Transverse colon (tissue), 4 donors: ENCODE data around the gene SRPK2. TPM values are rescaled to one million over a fixed set of nuclear protein-coding genes. Genes with fewer than 3 reads are reported as not detected.
"Not testable (repeated sequence)": the region's sequence is repeated elsewhere in the genome, so short reads cannot be mapped to it uniquely, and the experiment has no call there.

ENCODE experiments used
- DNase-seq: peaks from one replicate; pipeline ENCODE4 v3.0.0-alpha.2; 2019
- H3K27ac ChIP-seq, 4 donors: fragments of 200-600 bp; sonication (generic); 2 replicates each; pipeline ENCODE4 v1.5.1; 2016 to 2018; ENCODE audit warnings: inconsistent platforms in 4 of 4
- H3K27me3 ChIP-seq: fragments of 200-600 bp; sonication (generic); 2 replicates; pipeline ENCODE4 v1.5.1; 2017; ENCODE audit warnings: inconsistent platforms
- H3K36me3 ChIP-seq, 4 donors: fragments of 200-600 bp; sonication (generic); 2 replicates each; pipeline ENCODE4 v1.5.1; 2017 to 2019; ENCODE audit warnings: inconsistent platforms in 4 of 4
- H3K4me1 ChIP-seq, 4 donors: fragments of 200-600 bp; sonication (generic); 2 replicates each; pipeline ENCODE4 v1.5.1; 2017 to 2020; ENCODE audit warnings: inconsistent platforms in 4 of 4
- H3K4me3 ChIP-seq, 4 donors: fragments of 200-600 bp; sonication (generic); 1 replicate in 1 of 4; 2 replicates in 3 of 4; pipeline versions ENCODE4 v1.5.1 to v1.6.1; 2017 to 2019; ENCODE audit warnings: inconsistent platforms in 4 of 4
- H3K9me3 ChIP-seq, 2 donors: fragments of 200-600 bp; sonication (generic); 2 replicates each; pipeline ENCODE4 v1.5.1; 2017 to 2019; ENCODE audit warnings: inconsistent platforms in 2 of 2
- CTCF ChIP-seq, 5 experiments: fragments of 200-600 bp in 3 of 5; fragments of 450-650 bp in 2 of 5; sonication (generic) in 3 of 5; IDR thresholded peaks; 1 replicate in 2 of 5; 2 replicates in 3 of 5; pipeline ENCODE4 v1.5.1; 2016 to 2017; ENCODE audit warnings: antibody characterized with exemption in 5 of 5, inconsistent platforms in 3 of 5, mild to moderate bottlenecking in 2 of 5, moderate library complexity in 1 of 5
- EP300 ChIP-seq: sonication (generic); formaldehyde crosslinking; IDR thresholded peaks from one replicate; pipeline ENCODE4 v1.6.1; 2017; ENCODE audit warnings: antibody characterized with exemption, low read depth
- POLR2A ChIP-seq: fragments of 450-650 bp; IDR thresholded peaks from one replicate; pipeline ENCODE4 v1.6.1; 2016; ENCODE audit warnings: antibody characterized with exemption, mild to moderate bottlenecking, moderate library complexity
- POLR2AphosphoS5 ChIP-seq, 3 donors: sonication (generic); formaldehyde crosslinking; IDR thresholded peaks; one replicate each; pipeline ENCODE4 v1.6.1; 2016; ENCODE audit warnings: antibody characterized with exemption in 3 of 3
- WGBS, 2 donors: methylation state at CpG; one replicate each; pipeline ENCODE4 v1.1.5; 2018; ENCODE audit warnings: low coverage in 1 of 2; 5-methylcytosine and 5-hydroxymethylcytosine counted together
- in situ Hi-C, 4 donors: fragments of 200-750 bp; cut with MboI; loops; one replicate each; pipeline versions ENCODE4 v1.15.0 to v1.15.1; 2017; ENCODE audit warnings: low sequenced_read_pairs in 3 of 4, low pct_ligation_motif_present in 1 of 4, low pct_unique_long_range_greater_than_20kb in 1 of 4
- intact Hi-C: fragments of 100-400 bp; cut with DNase I; formaldehyde crosslinking; loops from one replicate; pipeline ENCODE4 v1.15.1; 2023; ENCODE audit warnings: low total_unique reads
- total RNA-seq, 4 donors: library from RNA; depleted of rRNA; stranded (reverse); fragments of >200 nt; gene quantifications; one replicate each; pipeline ENCODE4 v1.1.0, GENCODE V29; 2016

SRPK2 gene
- total RNA-seq, 4 donors from 2014 or later, result 18.3 to 93.1 (median 43.8) TPM

DNA sequence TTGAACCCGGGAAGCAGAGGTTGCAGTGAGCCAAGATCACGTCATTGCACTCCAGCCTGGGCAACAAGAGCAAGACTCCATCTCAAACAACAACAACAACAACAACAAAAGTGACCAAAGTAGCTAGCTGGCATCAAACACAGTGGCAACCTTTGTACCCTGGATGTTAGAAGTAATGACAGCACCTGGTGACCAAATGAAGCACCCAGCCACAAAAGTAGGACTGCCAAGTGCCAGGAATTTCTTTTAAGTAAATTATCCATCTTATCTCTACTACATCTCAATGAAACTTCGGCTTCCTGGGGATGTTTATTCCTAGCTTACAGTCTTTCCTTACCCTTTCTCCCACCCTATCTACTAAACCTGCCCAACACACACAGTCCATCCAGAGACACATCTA lies 18.8 kb downstream of the SRPK2 start:
- in situ Hi-C loops, result no loop called here
- H3K27me3 ChIP-seq, result no peaks in the 10 kb centered on the region
- 67% methylated on average over 3 of the region's 3 CpGs for WGBS, 2 donors
- H3K4me1 ChIP-seq, result peaks cover 0 to 7% (median 2%) of the 10 kb centered on the region in 4 donors
- no peaks in the 10 kb centered on the region for H3K36me3 ChIP-seq
- no peak for TF ChIP-seq POLR2A
- TF ChIP-seq POLR2AphosphoS5 (IDR thresholded peaks at IDR 0.05), result no peak
- no peak for TF ChIP-seq EP300
- no peak for TF ChIP-seq CTCF (IDR thresholded peaks at IDR 0.05)
- intact Hi-C loops, result no loop called here
- H3K27ac ChIP-seq, result no peak overlapping the region
- H3K9me3 ChIP-seq, result no peaks in the 10 kb centered on the region
- DNase-seq, result no peak
- no peak overlapping the region for H3K4me3 ChIP-seq

DNA sequence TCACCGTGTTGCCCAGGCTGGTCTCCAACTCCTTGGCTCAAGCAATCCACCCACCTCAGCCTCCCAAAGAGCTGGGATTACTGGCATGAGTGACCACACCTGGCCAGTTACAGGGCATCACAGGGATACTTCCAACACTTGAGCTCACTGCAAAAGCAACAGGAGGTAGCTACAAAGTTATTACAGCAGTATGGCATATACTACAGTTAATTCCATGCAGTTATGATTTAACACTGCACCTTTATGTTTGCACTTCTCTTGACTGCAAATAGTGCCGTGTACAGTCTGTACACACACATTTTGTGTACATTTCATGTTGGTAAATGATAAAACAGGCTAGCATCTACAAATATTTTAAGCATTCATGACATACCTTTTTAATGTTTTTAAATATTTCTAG lies 21.3 kb downstream of the SRPK2 start:
- no peak for TF ChIP-seq CTCF (IDR thresholded peaks at IDR 0.05)
- no peak for TF ChIP-seq POLR2AphosphoS5 (IDR thresholded peaks at IDR 0.05)
- no peak for TF ChIP-seq EP300
- no peak for TF ChIP-seq POLR2A
- Histone ChIP-seq H3K27ac (no peak overlapping the region), H3K27me3 (no peaks in the 10 kb centered on the region), H3K36me3 (no peaks in the 10 kb centered on the region), H3K9me3 (no peaks in the 10 kb centered on the region), H3K4me1 (peaks cover 0 to 7% (median 2%) of the 10 kb centered on the region in 4 donors), H3K4me3 (no peak overlapping the region)
- intact Hi-C loops (no loop called here), in situ Hi-C loops (no loop called here)
- DNase-seq, result no peak
- WGBS, 2 donors, result 57 to 67% methylated on average over 1 to 2 of the region's 2 CpGs

DNA sequence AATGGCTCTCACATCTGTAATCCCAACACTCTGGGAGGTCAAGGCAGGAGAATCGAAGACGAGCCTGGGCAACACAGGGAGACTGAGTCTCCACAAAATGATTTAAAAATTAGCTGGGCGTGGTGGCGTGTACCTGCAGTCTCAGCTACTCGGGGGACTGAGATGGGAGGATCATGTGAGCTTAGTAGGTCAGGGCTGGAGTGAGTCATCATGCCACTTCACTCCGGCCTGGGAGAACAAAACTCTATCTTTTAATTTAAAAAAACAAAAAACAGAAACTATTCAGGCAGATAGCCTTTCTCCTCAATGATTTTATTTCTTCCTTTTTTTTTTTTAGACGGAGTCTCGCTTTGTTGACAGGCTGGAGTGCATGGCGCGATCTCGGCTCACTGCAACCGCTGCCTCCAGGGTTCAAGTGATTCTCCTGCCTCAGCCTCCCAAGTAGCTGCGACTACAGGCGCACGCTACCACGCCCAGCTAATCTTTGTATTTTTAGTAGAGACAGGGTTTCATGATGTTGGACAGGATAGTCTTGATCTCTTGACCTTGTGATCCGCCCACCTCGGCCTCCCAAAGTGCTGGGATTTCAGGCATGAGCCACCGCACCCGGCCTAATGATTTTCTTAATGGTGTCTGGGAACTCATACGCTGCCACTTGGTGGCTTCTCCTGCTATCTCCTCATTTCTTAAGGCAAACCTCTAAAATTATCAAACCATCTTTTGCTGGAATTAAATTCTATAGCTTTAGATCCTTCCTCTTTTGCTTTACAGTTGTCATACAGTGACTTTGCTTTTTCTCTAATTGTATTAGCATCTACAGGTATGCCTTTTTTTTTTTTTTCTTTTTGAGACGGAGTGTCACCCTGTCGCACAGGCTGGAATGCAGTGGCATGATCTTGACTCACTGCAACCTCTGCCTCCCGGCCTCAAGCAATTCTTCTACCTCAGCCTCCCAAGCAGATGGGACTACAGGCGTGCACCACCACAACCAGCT lies 22.9 kb downstream of the SRPK2 start:
- in situ Hi-C loops, result no loop called here
- Histone ChIP-seq H3K27ac (no peak overlapping the region), H3K36me3 (no peaks in the 10 kb centered on the region), H3K4me3 (no peak overlapping the region), H3K4me1 (peaks cover 0 to 7% (median 2%) of the 10 kb centered on the region in 4 donors), H3K27me3 (no peaks in the 10 kb centered on the region), H3K9me3 (no peaks in the 10 kb centered on the region)
- DNase-seq, result no peak
- WGBS, 2 donors, result 94 to 98% methylated on average over 13 to 25 of the region's 25 CpGs
- TF ChIP-seq POLR2A (no peak), POLR2AphosphoS5 (IDR thresholded peaks at IDR 0.05) (no peak), EP300 (no peak), CTCF (IDR thresholded peaks at IDR 0.05) (no peak)
- intact Hi-C loops, result no loop called here

DNA sequence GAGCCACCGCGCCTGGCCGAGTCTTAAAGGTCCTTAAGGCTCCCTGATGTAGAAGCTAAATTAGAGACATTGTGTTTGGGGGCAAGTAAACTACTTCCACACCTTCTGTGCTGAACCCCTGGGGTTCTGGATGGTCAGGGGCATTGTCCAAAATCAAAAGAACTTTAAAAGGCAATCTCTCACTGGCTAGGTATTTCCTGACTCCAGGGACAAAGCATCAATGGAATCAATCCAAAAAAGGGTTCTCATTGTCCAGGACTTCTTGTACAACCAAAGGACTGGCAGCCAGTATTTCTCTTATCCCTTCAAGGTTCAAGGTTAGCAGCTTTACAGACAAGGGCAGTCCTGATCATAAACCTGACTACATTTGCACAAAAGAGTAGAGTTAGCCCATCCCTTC lies 24.0 kb downstream of the SRPK2 start:
- no peak overlapping the region for H3K4me3 ChIP-seq
- TF ChIP-seq EP300, result no peak
- TF ChIP-seq CTCF (IDR thresholded peaks at IDR 0.05), result no peak
- TF ChIP-seq POLR2AphosphoS5 (IDR thresholded peaks at IDR 0.05), result no peak
- TF ChIP-seq POLR2A, result no peak
- 97 to 100% methylated on average over 3 of the region's 3 CpGs for WGBS, 2 donors
- intact Hi-C loops (no loop called here), in situ Hi-C loops (no loop called here)
- DNase-seq, result no peak
- no peak overlapping the region for H3K27ac ChIP-seq
- H3K36me3 ChIP-seq, result no peaks in the 10 kb centered on the region
- H3K4me1 ChIP-seq, result peaks cover 0 to 7% (median 2%) of the 10 kb centered on the region in 4 donors
- H3K9me3 ChIP-seq, result no peaks in the 10 kb centered on the region
- H3K27me3 ChIP-seq, result no peaks in the 10 kb centered on the region

DNA sequence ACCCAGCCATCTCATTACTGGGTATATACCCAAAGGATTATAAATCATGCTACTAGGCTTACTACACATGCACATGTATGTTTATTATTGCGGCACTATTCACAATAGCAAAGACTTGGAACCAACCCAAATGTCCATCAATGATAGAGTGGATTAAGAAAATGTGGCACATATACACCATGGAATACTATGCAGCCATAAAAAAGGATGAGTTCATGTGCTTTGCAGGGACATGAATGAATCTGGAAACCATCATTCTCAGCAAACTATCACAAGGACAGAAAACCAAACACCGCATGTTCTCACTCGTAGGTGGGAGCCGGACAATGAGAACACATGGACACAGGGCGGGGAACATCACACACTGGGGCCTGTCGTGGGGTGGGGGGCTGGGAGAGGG lies 25.1 kb downstream of the SRPK2 start:
- WGBS, 2 donors, result 78 to 95% methylated on average over 1 to 6 of the region's 6 CpGs
- H3K36me3 ChIP-seq, H3K4me3 ChIP-seq, intact Hi-C loops, DNase-seq, H3K27me3 ChIP-seq, in situ Hi-C loops, H3K27ac ChIP-seq, H3K9me3 ChIP-seq, H3K4me1 ChIP-seq: not testable (repeated sequence)

GRCh38 chr7:105362685-105363084 lies 26.0 kb downstream of the SRPK2 start:
- DNase-seq, H3K4me3 ChIP-seq, H3K27me3 ChIP-seq, in situ Hi-C loops, H3K9me3 ChIP-seq, intact Hi-C loops, H3K36me3 ChIP-seq, H3K4me1 ChIP-seq, H3K27ac ChIP-seq: not testable (repeated sequence)
- 97 to 100% methylated on average over 4 to 5 of the region's 5 CpGs for WGBS, 2 donors
